Stimulated activated CD8-positive, alpha-beta memory T cell treated with anti-CD3 and anti-CD28 coated beads, Interleukin-7, amount 100 ng/mL, for 1 hour (primary cell): ENCODE measurements around the gene HEATR5B.
"Not testable (repeated sequence)": the region's sequence is repeated elsewhere in the genome, so short reads cannot be mapped to it uniquely, and the experiment has no call there.

ENCODE experiments used
- DNase-seq, 2 donors: peaks; one replicate each; pipeline ENCODE4 v3.0.0-alpha.2; 2020; ENCODE audit warnings: low read depth in 2 of 2

The HEATR5B gene

GRCh38 chr2:36941867-36942266, 142.3 kb downstream of the HEATR5B start:
- no peak for DNase-seq

DNA sequence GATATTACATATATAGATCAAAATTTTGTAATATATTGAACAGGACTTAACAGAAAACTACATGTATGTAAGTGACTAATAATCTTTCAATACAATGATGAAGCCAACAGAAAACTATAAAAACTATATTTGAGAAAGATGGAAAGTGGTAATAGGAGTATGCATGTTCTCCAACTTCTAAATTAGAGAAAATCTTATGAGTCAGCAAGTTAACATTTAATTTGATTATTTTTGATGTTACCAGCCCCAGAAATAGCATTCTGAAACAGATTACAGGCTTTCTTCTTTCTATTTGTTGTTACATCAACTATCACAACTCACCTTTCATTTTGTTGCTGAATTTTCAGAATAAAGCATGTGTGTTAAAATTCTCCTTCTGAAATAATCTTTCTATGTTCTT, 147.6 kb downstream of the HEATR5B start:
- not testable (repeated sequence) for DNase-seq

- not testable (repeated sequence) for DNase-seq
Measured at GRCh38 chr2:36931688-36932087, 152.5 kb downstream of the HEATR5B start.
